NCI-H2196 (cell line): ENCODE measurements around the gene MRPS9.

Experiments
- DNase-seq: peaks from one replicate; lab custom pipeline; 2025; ENCODE audit not compliant: unreplicated experiment; lab: John Stamatoyannopoulos, UW

Gene MRPS9

GRCh38 chr2:105037572-105038382, at the start of gene MRPS9:
MRPS9 (plus strand) TSS chr2:105038069; CDS start chr2:105038093, 24 bp downstream.
- peak; percentile 98 for DNase-seq

- DNase-seq: peak; percentile 1
These were observed 32.5 kb upstream of the MRPS9 start for GRCh38 chr2:105005181-105005951.

- DNase-seq: no peak
These were observed 30.5 kb upstream of the MRPS9 start for GRCh38 chr2:105007367-105007766.

- DNase-seq: no peak
These were observed 5.4 kb upstream of the MRPS9 start for GRCh38 chr2:105032476-105032875.

GRCh38 chr2:105034170-105034569, 3.7 kb upstream of the MRPS9 start:
- no peak for DNase-seq

GRCh38 chr2:105038383-105039061, 653 bp downstream of the MRPS9 start:
- DNase-seq: no peak

- DNase-seq: no peak
These were observed 1.7 kb downstream of the MRPS9 start for GRCh38 chr2:105039559-105039958.

GRCh38 chr2:105042189-105042588, 4.3 kb downstream of the MRPS9 start:
- DNase-seq: no peak

GRCh38 chr2:105052773-105053172, 14.9 kb downstream of the MRPS9 start:
- DNase-seq: peak; percentile 7

GRCh38 chr2:105055613-105056012, 17.7 kb downstream of the MRPS9 start:
- DNase-seq: no peak

- no peak for DNase-seq
These were observed 18.4 kb downstream of the MRPS9 start for GRCh38 chr2:105056245-105056644.

GRCh38 chr2:105057005-105057404, 19.1 kb downstream of the MRPS9 start:
- DNase-seq: no peak

GRCh38 chr2:105061560-105061959, 23.7 kb downstream of the MRPS9 start:
- no peak for DNase-seq

GRCh38 chr2:105062158-105062557, 24.3 kb downstream of the MRPS9 start:
- DNase-seq: no peak

GRCh38 chr2:105068387-105068786, 30.5 kb downstream of the MRPS9 start:
- DNase-seq: no peak

- no peak for DNase-seq
These were observed 31.0 kb downstream of the MRPS9 start for GRCh38 chr2:105068875-105069274.

- DNase-seq: no peak
These were observed 32.4 kb downstream of the MRPS9 start for GRCh38 chr2:105070010-105070865.

- no peak for DNase-seq
These were observed 33.5 kb downstream of the MRPS9 start for GRCh38 chr2:105071379-105071778.

- no peak for DNase-seq
These were observed 34.2 kb downstream of the MRPS9 start for GRCh38 chr2:105072039-105072438.

GRCh38 chr2:105073591-105073990, 35.7 kb downstream of the MRPS9 start:
- DNase-seq: no peak

- DNase-seq: no peak
These were observed 38.3 kb downstream of the MRPS9 start for GRCh38 chr2:105076121-105076520.
